GM18870 (cell line): ENCODE measurements around the gene PTAR1.

ENCODE experiments used
- ATAC-seq: cut with Tn5 transposase; IDR thresholded peaks from one replicate; pipeline ENCODE4 v1.9.1; 2021; ENCODE audit warnings: moderate library complexity; ENCODE audit not compliant: unreplicated experiment

Gene PTAR1

DNA sequence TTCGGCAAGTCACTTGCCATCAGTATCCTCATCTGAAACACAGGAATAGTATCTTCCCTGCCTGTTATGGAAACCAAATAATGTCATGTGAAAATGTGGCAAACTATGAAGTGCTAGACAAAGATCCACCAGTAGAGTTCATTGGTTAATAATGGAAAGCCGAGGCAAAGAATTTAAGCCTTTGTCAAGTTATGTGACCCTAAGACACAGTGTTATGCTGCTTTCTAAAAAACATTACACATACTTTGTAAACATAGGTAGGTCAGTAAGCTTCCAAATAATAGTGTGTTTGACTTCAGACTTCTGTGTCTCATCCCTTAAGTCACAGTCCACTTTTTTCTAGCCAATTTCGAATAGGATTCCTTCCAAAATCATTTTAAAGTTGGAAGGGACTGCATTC lies 6.0 kb downstream of the PTAR1 start:
- no peak for ATAC-seq

DNA sequence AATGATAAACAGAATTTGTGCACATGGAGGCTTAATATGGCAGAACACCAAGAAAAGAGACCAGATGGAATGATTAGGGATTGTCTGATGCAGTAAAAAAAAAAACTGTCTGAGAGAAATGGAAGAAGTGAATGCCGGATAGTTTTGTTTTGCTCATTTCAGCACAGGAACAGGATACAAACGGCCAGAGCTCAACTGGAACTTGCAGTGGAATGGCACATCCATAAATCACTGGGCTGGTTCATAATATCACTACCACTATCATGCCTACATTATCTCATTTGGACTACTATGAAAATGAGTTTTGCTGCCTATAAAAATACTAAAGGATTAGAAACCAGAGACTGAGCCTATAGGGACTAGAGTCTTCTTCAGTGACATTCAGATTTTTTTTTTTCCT lies 9.7 kb downstream of the PTAR1 start:
- ATAC-seq, result no peak

GRCh38 chr9:69748304-69748703 lies 11.5 kb downstream of the PTAR1 start:
- no peak for ATAC-seq

DNA sequence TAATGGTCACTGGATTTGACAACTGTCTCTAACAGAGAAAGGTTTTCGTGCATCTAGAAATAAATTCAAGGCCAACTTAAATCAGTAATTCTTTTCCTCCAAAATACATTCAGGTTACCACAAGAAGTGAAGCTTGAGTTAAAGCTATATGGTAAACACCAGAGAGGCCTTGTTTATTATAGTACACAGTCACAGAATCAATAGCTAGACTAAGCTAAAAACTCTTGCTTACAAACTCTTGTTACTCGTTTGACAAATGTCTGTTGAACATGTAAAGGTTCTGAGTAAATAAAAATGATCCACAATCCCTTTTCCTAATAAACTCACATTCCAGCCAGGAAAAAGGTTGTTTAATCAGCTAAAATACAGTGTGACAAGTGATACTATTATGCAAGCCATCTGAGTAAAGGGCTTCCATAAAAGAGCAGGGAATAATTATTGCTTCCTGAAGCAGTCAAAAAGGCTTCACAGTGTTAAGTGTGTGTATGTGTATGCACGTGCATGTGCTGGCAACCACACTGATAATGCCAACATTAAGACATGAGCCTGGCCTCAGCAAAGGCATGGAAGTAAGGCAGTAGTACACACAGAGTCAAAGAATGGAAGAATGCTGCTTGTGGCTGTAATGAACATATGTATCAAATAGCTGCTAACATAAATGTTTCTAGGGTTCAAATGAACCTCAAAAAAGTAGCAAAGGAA lies 12.8 kb downstream of the PTAR1 start:
- ATAC-seq, result no peak

- ATAC-seq, result no peak
These were observed 13.9 kb downstream of the PTAR1 start for GRCh38 chr9:69745716-69746437.

- no peak for ATAC-seq
These were observed 15.0 kb downstream of the PTAR1 start for GRCh38 chr9:69744688-69745380.

DNA sequence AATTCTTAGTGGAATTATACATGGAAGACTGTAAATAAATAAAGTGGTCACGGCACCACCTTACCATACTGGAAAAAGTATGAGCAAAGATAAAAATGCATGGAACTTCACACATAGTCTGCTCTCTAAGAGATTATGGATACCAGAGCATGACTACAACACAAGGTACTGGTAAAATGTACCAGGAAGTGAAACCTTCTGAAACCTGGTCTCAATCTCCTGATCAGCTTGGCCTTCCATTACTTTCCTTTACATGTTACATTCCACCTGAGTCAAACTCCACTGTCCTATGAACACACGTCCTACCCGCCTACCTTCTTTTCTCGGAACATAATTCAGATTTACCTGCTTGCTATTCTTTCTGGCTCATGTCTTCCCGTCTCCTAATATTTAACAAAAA lies 15.9 kb downstream of the PTAR1 start:
- no peak for ATAC-seq

GRCh38 chr9:69740872-69741505 lies 18.8 kb downstream of the PTAR1 start:
- ATAC-seq, result no peak

GRCh38 chr9:69731348-69731747 lies 28.5 kb downstream of the PTAR1 start:
- ATAC-seq, result no peak

- no peak for ATAC-seq
These were observed 39.8 kb downstream of the PTAR1 start for GRCh38 chr9:69719983-69720382.

GRCh38 chr9:69719367-69719766 lies 40.4 kb downstream of the PTAR1 start:
- ATAC-seq, result no peak

DNA sequence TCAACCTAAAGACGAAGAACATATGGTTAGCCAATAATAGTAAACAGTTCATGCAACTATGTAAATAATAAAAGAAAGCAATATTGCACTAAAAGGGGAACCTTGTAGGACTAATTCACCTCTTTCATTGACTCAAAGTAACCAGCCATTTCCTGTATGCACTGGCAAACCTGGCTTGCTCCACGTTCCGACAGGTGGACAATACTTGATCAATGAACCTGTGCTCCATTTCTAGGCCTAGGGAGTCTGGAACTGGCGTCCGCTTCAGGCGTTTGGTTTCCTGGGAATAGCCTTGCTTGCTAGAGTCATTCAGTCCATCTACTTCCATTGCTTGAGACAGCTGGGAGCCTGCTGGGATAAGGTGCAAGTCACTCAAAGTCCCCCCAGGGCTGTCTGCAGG lies 41.6 kb downstream of the PTAR1 start:
- ATAC-seq, result no peak

DNA sequence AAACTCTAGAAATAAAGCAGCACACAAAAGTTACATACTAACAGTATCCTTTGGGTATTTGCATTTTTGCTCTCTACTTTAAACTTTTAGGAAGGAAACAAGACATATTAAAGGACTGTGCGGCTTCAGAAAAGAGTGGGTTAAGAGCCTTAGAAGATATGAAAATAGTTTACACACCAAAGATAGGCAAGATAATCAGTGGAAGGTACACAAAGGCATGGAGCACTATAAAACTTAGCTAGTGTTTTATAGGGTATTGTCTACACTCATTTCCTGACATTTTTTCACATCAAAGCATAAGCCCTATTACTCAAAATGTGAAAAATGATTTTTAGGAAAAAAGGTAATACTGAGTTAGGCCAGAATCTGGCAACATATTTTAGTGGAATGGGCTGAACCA lies 44.0 kb downstream of the PTAR1 start:
- ATAC-seq, result no peak

DNA sequence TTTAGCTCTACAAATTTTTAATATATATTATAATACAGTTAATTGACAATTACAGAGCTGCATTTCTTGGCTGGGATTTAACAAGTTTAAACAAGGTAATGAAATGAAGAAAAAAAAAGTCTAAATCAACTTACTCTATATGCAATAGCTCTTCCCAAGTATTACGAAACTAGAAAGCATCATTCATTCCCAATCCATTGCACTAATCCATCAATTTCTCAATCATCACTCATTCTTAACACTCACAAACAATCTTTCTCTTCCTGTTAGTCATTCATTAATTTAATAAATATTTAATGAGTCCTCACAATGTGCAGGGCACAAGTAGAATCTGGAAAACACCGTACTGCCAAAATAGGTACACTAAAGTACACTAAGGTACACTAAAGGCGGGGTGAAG lies 44.7 kb downstream of the PTAR1 start:
- ATAC-seq, result no peak

GRCh38 chr9:69697475-69697874 lies 62.3 kb downstream of the PTAR1 start:
- ATAC-seq, result no peak

DNA sequence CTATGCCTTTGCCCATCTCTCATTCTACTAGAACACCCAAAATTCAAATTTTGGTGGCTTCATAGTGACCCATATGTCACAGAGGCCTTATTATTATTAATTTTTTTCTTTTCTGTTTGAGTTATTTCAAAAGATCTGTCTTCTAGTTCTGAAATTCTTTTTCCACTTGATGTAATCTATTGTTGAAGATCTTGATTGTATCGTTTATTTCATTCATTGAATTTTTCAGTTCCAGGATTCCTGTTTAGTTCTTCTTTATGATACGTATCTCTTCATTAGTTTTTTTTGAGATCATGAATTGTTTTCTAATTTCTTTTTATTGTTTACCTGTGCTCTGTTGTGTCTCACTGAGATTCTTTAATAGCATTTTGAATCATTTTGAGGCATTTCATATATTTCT lies 63.0 kb downstream of the PTAR1 start:
- ATAC-seq, result no peak

DNA sequence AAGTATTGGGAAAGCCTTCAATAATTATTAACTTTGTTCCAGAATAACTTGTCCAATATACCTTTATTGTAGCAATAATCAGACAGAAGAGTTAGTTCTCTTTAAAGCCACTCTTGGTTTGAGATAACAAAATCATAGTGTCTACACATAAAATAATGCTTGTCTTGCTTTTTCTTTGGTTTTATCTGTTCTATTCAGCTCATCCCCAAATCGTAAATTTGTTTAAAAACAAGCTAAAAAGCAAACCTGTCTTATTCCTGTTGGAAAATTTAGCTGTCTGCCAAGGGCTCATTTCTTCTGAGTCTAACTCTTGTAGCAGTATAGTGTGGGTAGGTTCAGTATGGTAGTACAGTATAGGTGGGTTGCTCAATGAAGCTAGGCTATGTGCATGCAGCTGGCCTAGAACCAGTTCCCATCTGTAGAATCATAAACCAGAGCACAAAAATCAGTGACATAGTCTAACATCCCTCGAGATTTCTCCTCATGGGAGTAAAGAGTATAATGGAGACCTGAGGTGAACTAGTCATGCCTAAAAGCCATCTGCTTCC lies 69.7 kb downstream of the PTAR1 start:
- no peak for ATAC-seq

DNA sequence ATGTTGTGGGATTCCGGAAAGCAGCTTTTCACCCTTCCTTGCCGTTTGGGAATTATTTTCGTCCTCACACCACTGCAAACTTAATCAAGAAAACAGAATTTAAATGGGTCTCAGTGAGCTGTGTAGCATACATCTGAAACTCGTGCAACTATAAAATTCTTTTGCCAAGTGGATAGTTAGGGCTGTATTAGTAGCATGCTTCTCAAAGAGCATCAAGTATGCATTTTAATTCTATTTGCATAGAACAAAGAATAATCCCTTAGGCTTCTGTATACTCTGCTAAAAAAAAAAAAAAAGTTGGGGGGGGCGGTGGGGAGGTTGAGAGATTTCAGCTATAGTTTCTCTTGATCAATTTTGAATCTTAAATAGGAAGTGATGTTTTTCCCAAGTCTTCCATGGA lies 75.9 kb downstream of the PTAR1 start:
- no peak for ATAC-seq

DNA sequence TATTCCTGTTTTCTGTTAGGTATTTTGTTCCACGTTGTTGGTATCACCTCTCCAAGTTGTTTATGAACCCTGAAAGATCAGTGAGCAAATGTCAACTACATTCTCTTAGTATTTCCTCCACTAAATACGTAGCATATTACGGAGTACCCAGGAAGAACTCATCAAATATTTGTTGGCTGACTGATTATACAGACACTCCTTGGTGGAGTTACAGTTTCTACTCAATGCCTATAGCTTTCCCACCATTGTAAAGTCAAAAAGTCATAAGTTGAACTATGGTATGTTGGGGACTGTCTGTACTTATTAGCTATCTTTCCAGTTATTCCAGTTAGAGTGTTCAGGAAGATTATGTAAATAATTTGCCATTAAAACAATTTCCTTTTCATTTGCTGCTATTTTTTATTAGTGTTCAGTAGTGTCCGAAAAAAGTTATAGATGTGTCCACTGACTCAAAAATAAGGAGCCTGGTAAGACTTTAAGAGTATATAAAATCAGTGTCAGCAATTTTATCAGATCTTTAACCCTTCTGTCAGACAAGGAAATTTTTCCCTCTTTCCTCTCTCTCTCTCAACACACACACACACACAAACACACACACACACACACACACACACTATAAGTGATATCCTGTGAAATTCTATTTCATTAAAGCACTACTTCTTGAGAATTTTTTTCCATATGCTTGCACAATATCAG lies 80.8 kb downstream of the PTAR1 start:
- ATAC-seq, result no peak

- ATAC-seq, result no peak
These were observed 81.9 kb downstream of the PTAR1 start for GRCh38 chr9:69677931-69678330.

DNA sequence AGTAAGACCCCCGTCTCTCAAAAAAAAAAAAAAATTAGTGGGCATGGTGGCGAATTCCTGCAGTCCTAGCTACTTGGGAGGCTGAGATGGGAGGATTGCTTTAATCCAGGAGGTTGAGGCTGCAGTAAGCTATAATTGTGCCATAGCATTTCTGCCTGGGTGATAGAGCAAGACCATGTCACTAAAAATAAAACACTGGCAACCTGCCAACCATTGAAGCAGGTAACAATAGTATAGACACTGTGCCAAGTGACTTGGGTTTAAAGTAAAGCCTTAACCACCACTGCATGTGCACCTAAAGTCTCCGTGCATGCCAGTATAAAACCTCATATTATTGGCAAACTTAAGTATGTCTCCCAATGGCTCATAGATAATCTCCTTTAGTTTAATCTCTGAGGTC lies 84.2 kb downstream of the PTAR1 start:
- ATAC-seq, result no peak
